Astrocyte (in vitro differentiated cells and primary cell): Measurements from ENCODE around the gene RNF150. TPM values are rescaled to one million over a fixed set of nuclear protein-coding genes. Genes with fewer than 3 reads are reported as not detected.
A peak's percentile ranks its signal among the peaks of the same experiment; 100 is the strongest.

Experiments
- DNase-seq: peaks from one replicate; pipeline ENCODE4 v3.0.0-alpha.2; 2010; ENCODE audit warnings: low read depth
- FAIRE-seq: peaks from 2 replicates; lab custom pipeline; 2011; peaks lifted over from hg19 to GRCh38; lab: Jason Lieb, UNC
- H2AFZ ChIP-seq: 2 replicates; pipeline ENCODE4 v1.6.0; 2012; ENCODE audit warnings: low read depth, low read length, inconsistent platforms
- H3K27ac ChIP-seq: 2 replicates; pipeline ENCODE4 v1.5.1; 2011; ENCODE audit warnings: low read depth, low read length, inconsistent platforms
- H3K27me3 ChIP-seq: 2 replicates; pipeline ENCODE4 v1.6.0; 2011; ENCODE audit warnings: low read length, inconsistent platforms; ENCODE audit not compliant: insufficient read depth
- H3K36me3 ChIP-seq: 2 replicates; pipeline ENCODE4 v1.5.1; 2011; ENCODE audit warnings: low read length, inconsistent platforms; ENCODE audit not compliant: insufficient read depth
- H3K4me1 ChIP-seq: 2 replicates; pipeline ENCODE4 v1.5.1; 2011; ENCODE audit warnings: low read length, inconsistent platforms; ENCODE audit not compliant: insufficient read depth
- H3K4me2 ChIP-seq: 2 replicates; pipeline ENCODE4 v1.6.0; 2012; ENCODE audit warnings: low read length, inconsistent platforms
- H3K4me3 ChIP-seq: 2 replicates; pipeline ENCODE4 v1.5.1; 2011; ENCODE audit warnings: low read depth, mild to moderate bottlenecking, low read length, inconsistent platforms; ENCODE audit not compliant: insufficient read depth
- H3K79me2 ChIP-seq: 2 replicates; pipeline ENCODE4 v1.6.0; 2012; ENCODE audit warnings: mild to moderate bottlenecking, low read length, inconsistent platforms; ENCODE audit not compliant: insufficient read depth
- H3K9ac ChIP-seq: 2 replicates; pipeline ENCODE4 v1.6.0; 2012; ENCODE audit warnings: mild to moderate bottlenecking, low read length, inconsistent platforms
- H3K9me3 ChIP-seq: 2 replicates; pipeline ENCODE4 v1.5.1; 2012; ENCODE audit warnings: low read depth, mild to moderate bottlenecking, low read length, inconsistent platforms; ENCODE audit not compliant: insufficient read depth
- H4K20me1 ChIP-seq: 2 replicates; pipeline ENCODE4 v1.6.0; 2012; ENCODE audit warnings: low read length, inconsistent platforms; ENCODE audit not compliant: insufficient read depth
- H3K27ac Mint-ChIP-seq: one replicate; pipeline ENCODE4 v1.8.0; 2021; ENCODE audit warnings: mild to moderate bottlenecking, mixed read lengths; ENCODE audit not compliant: unreplicated experiment
- H3K27me3 Mint-ChIP-seq: one replicate; pipeline ENCODE4 v1.8.0; 2021; ENCODE audit warnings: low read depth, mixed read lengths; ENCODE audit not compliant: unreplicated experiment
- H3K36me3 Mint-ChIP-seq: one replicate; pipeline ENCODE4 v1.8.0; 2021; ENCODE audit warnings: low read depth, mixed read lengths; ENCODE audit not compliant: unreplicated experiment
- H3K4me1 Mint-ChIP-seq: one replicate; pipeline ENCODE4 v1.8.0; 2021; ENCODE audit warnings: low read depth, mixed read lengths; ENCODE audit not compliant: unreplicated experiment
- H3K4me3 Mint-ChIP-seq: one replicate; pipeline ENCODE4 v1.8.0; 2021; ENCODE audit warnings: mild to moderate bottlenecking, moderate library complexity, mixed read lengths; ENCODE audit not compliant: unreplicated experiment
- H3K9me3 Mint-ChIP-seq: one replicate; pipeline ENCODE4 v1.8.0; 2021; ENCODE audit warnings: mild to moderate bottlenecking, mixed read lengths; ENCODE audit not compliant: unreplicated experiment
- EZH2 ChIP-seq: IDR thresholded peaks from 2 replicates; pipeline ENCODE4 v1.6.1; 2012; ENCODE audit warnings: mild to moderate bottlenecking, low read length, inconsistent platforms; ENCODE audit not compliant: insufficient read depth
- total RNA-seq: library from RNA; stranded (reverse); gene quantifications from 2 replicates; pipeline ENCODE4 v1.2.1, GENCODE V29; 2021
- TF ChIP-seq, protein P1 (sequence below): IDR thresholded peaks from 2 replicates; pipeline ENCODE4 v1.5.1; 2011; ENCODE audit warnings: low read depth, mild to moderate bottlenecking, inconsistent platforms, low read length, moderate library complexity; ENCODE audit not compliant: insufficient read depth

The RNF150 gene
- total RNA-seq, 1 donor from 2014 or later = 5.2 TPM

DNA sequence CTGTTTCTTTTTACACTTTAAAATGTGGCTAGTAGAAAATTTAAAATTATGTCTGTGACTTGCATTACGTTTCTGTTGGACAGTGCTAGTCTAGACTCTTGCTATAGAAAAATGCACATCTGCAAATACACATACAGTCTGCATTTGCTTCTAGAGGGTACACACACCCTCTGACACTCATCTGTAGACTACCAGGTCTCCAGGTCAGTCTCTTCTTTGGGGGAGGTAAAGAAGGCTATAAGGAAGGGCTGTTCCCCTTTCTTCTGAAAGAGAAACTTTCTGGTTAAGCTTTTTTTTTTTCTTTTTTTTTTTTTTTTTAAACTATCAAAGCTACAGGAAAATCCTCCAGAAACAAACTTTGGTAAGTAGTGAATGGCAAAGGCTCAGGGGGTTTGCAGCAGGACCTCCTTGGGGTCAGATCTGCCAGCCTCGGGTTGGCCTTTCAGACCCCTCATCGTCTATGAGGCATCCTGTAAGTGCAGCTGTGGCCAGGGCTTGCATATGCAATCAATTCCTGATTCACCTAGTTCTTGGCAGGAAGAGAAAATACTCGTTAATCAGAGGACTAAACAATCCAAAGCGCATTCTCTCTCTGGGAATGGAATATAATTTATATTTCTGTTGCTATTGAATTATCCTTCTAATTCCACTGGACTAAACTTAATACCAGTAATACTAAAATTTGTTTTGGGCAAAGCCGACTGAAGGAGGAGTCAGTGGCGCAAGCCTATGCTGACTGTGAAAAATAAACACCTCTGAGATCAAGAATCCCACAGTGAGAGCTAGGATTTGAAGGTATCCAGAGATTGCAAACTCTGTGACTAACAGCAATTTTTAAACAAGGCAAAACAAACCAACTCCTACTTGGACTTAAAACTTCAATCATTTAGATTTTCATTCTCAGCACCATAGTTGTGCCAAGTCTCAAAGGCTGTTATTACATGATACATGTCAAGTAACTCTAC is 267.7 kb downstream of the RNF150 start:
- DNase-seq (peak; percentile 36), FAIRE-seq (no peak)
- Mint-ChIP-seq H3K27me3 (peaks cover 2% of the 10 kb centered on the region), H3K4me1 (no peaks in the 10 kb centered on the region), H3K9me3 (no peaks in the 10 kb centered on the region), H3K27ac (no peak overlapping the region), H3K4me3 (no peak overlapping the region), H3K36me3 (no peaks in the 10 kb centered on the region)
- Histone ChIP-seq H3K79me2 (no peaks in the 10 kb centered on the region), H3K4me2 (no peak overlapping the region), H3K9ac (no peak overlapping the region), H3K9me3 (no peaks in the 10 kb centered on the region), H3K27me3 (no peaks in the 10 kb centered on the region), H4K20me1 (no peaks in the 10 kb centered on the region), H3K4me3 (no peak overlapping the region), H2AFZ (no peak overlapping the region), H3K4me1 (no peaks in the 10 kb centered on the region), H3K27ac (no peak overlapping the region), H3K36me3 (no peaks in the 10 kb centered on the region)
- TF ChIP-seq EZH2 = no peak
- TF ChIP-seq, protein P1, sequence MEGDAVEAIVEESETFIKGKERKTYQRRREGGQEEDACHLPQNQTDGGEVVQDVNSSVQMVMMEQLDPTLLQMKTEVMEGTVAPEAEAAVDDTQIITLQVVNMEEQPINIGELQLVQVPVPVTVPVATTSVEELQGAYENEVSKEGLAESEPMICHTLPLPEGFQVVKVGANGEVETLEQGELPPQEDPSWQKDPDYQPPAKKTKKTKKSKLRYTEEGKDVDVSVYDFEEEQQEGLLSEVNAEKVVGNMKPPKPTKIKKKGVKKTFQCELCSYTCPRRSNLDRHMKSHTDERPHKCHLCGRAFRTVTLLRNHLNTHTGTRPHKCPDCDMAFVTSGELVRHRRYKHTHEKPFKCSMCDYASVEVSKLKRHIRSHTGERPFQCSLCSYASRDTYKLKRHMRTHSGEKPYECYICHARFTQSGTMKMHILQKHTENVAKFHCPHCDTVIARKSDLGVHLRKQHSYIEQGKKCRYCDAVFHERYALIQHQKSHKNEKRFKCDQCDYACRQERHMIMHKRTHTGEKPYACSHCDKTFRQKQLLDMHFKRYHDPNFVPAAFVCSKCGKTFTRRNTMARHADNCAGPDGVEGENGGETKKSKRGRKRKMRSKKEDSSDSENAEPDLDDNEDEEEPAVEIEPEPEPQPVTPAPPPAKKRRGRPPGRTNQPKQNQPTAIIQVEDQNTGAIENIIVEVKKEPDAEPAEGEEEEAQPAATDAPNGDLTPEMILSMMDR = no peak

DNA sequence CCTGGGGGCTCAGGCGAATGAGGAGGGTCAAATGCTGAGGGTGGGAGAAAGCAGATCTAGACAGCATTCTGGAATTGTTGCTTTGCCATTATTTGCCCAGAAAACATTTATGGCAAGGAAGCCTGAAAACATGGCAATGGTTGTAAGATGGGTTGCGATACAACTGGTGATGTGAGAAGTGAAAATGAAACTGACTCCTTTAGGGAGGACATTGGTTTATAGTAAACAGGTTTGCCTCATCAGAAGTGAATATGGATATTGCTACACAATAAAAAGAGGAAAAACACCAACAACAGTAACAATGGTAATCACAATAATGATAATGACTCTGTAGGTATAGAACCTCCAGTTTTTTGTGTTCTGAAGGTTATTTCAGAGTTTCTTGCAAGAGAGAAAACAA is 270.1 kb downstream of the RNF150 start:
- H3K9me3 Mint-ChIP-seq = no peaks in the 10 kb centered on the region
- H3K4me3 Mint-ChIP-seq = no peak overlapping the region
- TF ChIP-seq, protein P1 = no peak
- TF ChIP-seq EZH2 = no peak
- H3K27ac Mint-ChIP-seq = no peak overlapping the region
- DNase-seq (no peak), FAIRE-seq (no peak)
- Histone ChIP-seq H3K27me3 (no peaks in the 10 kb centered on the region), H4K20me1 (no peaks in the 10 kb centered on the region), H3K9ac (no peak overlapping the region), H3K4me3 (no peak overlapping the region), H2AFZ (no peak overlapping the region), H3K79me2 (no peaks in the 10 kb centered on the region), H3K4me1 (no peaks in the 10 kb centered on the region), H3K4me2 (no peak overlapping the region), H3K36me3 (no peaks in the 10 kb centered on the region), H3K9me3 (no peaks in the 10 kb centered on the region), H3K27ac (no peak overlapping the region)
- peaks cover 2% of the 10 kb centered on the region for H3K27me3 Mint-ChIP-seq
- no peaks in the 10 kb centered on the region for H3K4me1 Mint-ChIP-seq
- no peaks in the 10 kb centered on the region for H3K36me3 Mint-ChIP-seq

DNA sequence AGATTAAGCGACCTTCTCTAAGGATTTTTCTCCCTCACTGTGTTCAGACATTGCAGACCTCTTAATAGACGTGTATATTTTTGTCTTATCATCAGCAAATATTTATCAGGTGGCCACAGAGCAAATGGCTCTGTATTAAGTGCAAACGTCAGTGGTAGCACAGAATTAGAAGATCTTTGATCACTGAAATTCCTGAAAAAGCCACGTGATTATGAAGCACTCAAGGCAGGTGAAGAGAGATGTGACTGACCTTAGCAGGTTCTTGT is 271.2 kb downstream of the RNF150 start:
- Histone ChIP-seq H3K27ac (no peak overlapping the region), H3K9me3 (no peaks in the 10 kb centered on the region), H3K4me1 (peaks cover under 1% of the 10 kb centered on the region), H2AFZ (no peak overlapping the region), H3K36me3 (no peaks in the 10 kb centered on the region), H3K4me3 (no peak overlapping the region), H3K27me3 (no peaks in the 10 kb centered on the region), H4K20me1 (no peaks in the 10 kb centered on the region), H3K4me2 (no peak overlapping the region), H3K79me2 (no peaks in the 10 kb centered on the region), H3K9ac (no peak overlapping the region)
- Mint-ChIP-seq H3K27ac (no peak overlapping the region), H3K4me1 (no peaks in the 10 kb centered on the region), H3K27me3 (peaks cover 2% of the 10 kb centered on the region), H3K9me3 (no peaks in the 10 kb centered on the region), H3K4me3 (no peak overlapping the region), H3K36me3 (no peaks in the 10 kb centered on the region)
- no peak for TF ChIP-seq EZH2
- TF ChIP-seq, protein P1 = no peak
- DNase-seq (no peak), FAIRE-seq (no peak)
